AG10803 (cell line): Measurements from ENCODE around the gene MYZAP.
A peak's percentile ranks its signal among the peaks of the same experiment; 100 is the strongest.

Experiments
- DNase-seq: peaks from one replicate; pipeline ENCODE4 v3.0.0; 2010; ENCODE audit warnings: low read depth
- H3K4me3 ChIP-seq: 2 replicates; pipeline ENCODE4 v1.5.1; 2011; ENCODE audit warnings: mild to moderate bottlenecking, low read length, control low read depth
- CTCF ChIP-seq: conservative IDR thresholded peaks from 2 replicates; pipeline ENCODE4 v1.5.1; 2011; ENCODE audit warnings: mild to moderate bottlenecking, low read length, control low read depth, inconsistent platforms

The MYZAP gene

GRCh38 chr15:57665939-57666338 is 74.2 kb downstream of the MYZAP start:
- no peak overlapping the region for H3K4me3 ChIP-seq
- no peak for DNase-seq
- TF ChIP-seq CTCF: no peak

GRCh38 chr15:57667171-57667849 is 75.6 kb downstream of the MYZAP start:
- no peak overlapping the region; the same call in 1 of the 2 replicates for H3K4me3 ChIP-seq
- TF ChIP-seq CTCF: peak; percentile 61
- peak; percentile 81 for DNase-seq

- no peak overlapping the region for H3K4me3 ChIP-seq
- DNase-seq: no peak
- no peak for TF ChIP-seq CTCF
Measured at GRCh38 chr15:57668016-57668415, 76.3 kb downstream of the MYZAP start.

GRCh38 chr15:57671636-57672035 is 79.9 kb downstream of the MYZAP start:
- DNase-seq: peak; percentile 34
- no peak for TF ChIP-seq CTCF
- H3K4me3 ChIP-seq: no peak overlapping the region

GRCh38 chr15:57675481-57676181 is 83.9 kb downstream of the MYZAP start:
- DNase-seq: no peak
- no peak overlapping the region for H3K4me3 ChIP-seq
- TF ChIP-seq CTCF: no peak

- TF ChIP-seq CTCF: no peak
- H3K4me3 ChIP-seq: no peak overlapping the region
- DNase-seq: peak; percentile 20
Measured at GRCh38 chr15:57676585-57676984, 84.9 kb downstream of the MYZAP start.

- TF ChIP-seq CTCF: no peak
- DNase-seq: peak; percentile 12
- H3K4me3 ChIP-seq: no peak overlapping the region
Measured at GRCh38 chr15:57677204-57677603, 85.5 kb downstream of the MYZAP start.
